Kidney (tissue), 14 donors: ENCODE results near the gene ARFGEF3. TPM values are rescaled to one million over a fixed set of nuclear protein-coding genes. Genes with fewer than 3 reads are reported as not detected.

ENCODE experiments used
- DNase-seq, 5 donors: peaks; one replicate each; pipeline ENCODE4 v3.0.0-alpha.2; 2013 to 2020
- FAIRE-seq: peaks from 2 replicates; lab custom pipeline; 2012; peaks lifted over from hg19 to GRCh38; lab: Jason Lieb, UNC
- H3K27ac ChIP-seq, 2 donors: one replicate each; pipeline ENCODE4 v1.7.0; 2013; ENCODE audit warnings: low read depth in 2 of 2, low read length in 2 of 2, inconsistent platforms in 1 of 2
- H3K27me3 ChIP-seq: one replicate; pipeline ENCODE4 v1.7.1; 2013; ENCODE audit warnings: low read length, inconsistent platforms; ENCODE audit not compliant: control insufficient read depth, insufficient read depth
- H3K36me3 ChIP-seq, 3 donors: one replicate each; pipeline versions ENCODE4 v1.7.0 to v1.7.1; 2013; ENCODE audit warnings: low read length in 3 of 3, control low read depth in 1 of 3, inconsistent platforms in 1 of 3; ENCODE audit not compliant: insufficient read depth in 3 of 3, control insufficient read depth in 2 of 3
- H3K4me1 ChIP-seq, 3 donors: one replicate each; pipeline versions ENCODE4 v1.7.0 to v1.7.1; 2013; ENCODE audit warnings: low read length in 3 of 3, inconsistent platforms in 1 of 3, low read depth in 1 of 3; ENCODE audit not compliant: control insufficient read depth in 2 of 3, insufficient read depth in 2 of 3
- H3K4me3 ChIP-seq, 3 donors: one replicate each; pipeline versions ENCODE4 v1.7.0 to v1.8.1; 2013; ENCODE audit warnings: low read length in 3 of 3, control low read depth in 1 of 3, inconsistent platforms in 1 of 3
- H3K9ac ChIP-seq, 3 donors: one replicate each; pipeline versions ENCODE4 v1.7.0 to v1.7.1; 2013; ENCODE audit warnings: low read length in 3 of 3, control low read depth in 1 of 3, inconsistent platforms in 1 of 3
- H3K9me3 ChIP-seq, 3 donors: one replicate each; pipeline versions ENCODE4 v1.7.0 to v1.7.1; 2013; ENCODE audit warnings: low read length in 3 of 3, control low read depth in 1 of 3, inconsistent platforms in 1 of 3; ENCODE audit not compliant: control insufficient read depth in 2 of 3, insufficient read depth in 1 of 3
- intact Hi-C: fragments of 100-400 bp; cut with DNase I; formaldehyde crosslinking; loops from one replicate; pipeline ENCODE4 v1.11.1; 2022
- polyA plus RNA-seq: library from polyadenylated mRNA; stranded (reverse); fragments of 350-450 nt; fragmentation: Illumina TruSeq; extraction: RNeasy Lipid Tissue Mini Kit (QIAGEN cat#74804); gene quantifications from one replicate; pipeline ENCODE4 v1.2.3, GENCODE V29; 2014; ENCODE audit warnings: low read depth, low replicate concordance; ENCODE audit not compliant: insufficient read depth
- total RNA-seq: library from RNA; stranded (reverse); fragmentation: NEBNext Ultra II Directional; extraction: Animal tissue kit (Norgen Biotek cat#: 25700); gene quantifications from one replicate; pipeline ENCODE4 v1.2.1, GENCODE V29; 2021
- TF ChIP-seq, protein P1 (sequence below): IDR thresholded peaks from 3 replicates; pipeline ENCODE4 v1.5.1; 2012; ENCODE audit warnings: mild to moderate bottlenecking, moderate library complexity, borderline replicate concordance; ENCODE audit not compliant: insufficient read depth; ENCODE audit errors: extremely low read depth
- donor health status: control.
- donor health status: control.
- donor health status: control.
- donor health status: control.
- donor health status: control.
- donor health status: DM: yes; HTN: yes; CAD: no.
- donor health status: Normal renal cell carcinoma (clear cell type).

The ARFGEF3 gene
- total and polyA plus RNA-seq, 2 donors from 2014 or later: 1.2 to 7.8 TPM

DNA sequence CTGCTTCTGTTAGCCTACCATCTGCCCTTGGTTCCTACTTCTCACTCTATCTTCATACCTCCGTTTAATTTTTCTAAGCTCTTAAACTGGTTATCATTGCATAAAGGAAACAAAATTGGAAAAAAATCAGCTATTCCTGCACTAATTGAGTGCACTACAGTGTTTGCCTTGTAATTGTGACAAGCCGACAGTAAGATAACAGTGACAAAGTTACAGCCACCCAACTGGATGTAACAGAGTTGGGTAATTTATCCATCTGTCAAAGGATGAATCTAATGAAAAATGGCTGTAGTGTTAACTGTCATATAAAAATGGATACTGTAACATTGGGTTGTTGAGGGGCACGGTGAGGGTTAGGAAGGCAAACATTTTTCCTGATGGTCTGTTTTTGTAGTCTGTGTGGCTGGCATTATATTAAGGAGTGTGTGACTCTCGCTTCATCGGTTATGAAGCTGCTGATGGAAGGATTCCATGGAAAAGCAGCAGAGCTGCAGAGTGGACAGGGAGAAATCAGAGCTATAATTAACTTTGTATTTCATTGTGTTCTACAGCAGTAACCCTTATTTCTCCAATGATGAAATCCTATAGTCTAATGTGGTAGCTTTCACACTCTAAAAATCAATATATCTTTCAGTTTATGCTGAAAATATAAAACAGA lies 43.8 kb downstream of the ARFGEF3 start:
- no peak overlapping the region for H3K9ac ChIP-seq
- intact Hi-C loops: no loop called here
- H3K27me3 ChIP-seq: no peaks in the 10 kb centered on the region
- no peak overlapping the region for H3K27ac ChIP-seq
- no peaks in the 10 kb centered on the region for H3K36me3 ChIP-seq
- H3K9me3 ChIP-seq: no peaks in the 10 kb centered on the region
- no peaks in the 10 kb centered on the region for H3K4me1 ChIP-seq
- TF ChIP-seq, protein P1, sequence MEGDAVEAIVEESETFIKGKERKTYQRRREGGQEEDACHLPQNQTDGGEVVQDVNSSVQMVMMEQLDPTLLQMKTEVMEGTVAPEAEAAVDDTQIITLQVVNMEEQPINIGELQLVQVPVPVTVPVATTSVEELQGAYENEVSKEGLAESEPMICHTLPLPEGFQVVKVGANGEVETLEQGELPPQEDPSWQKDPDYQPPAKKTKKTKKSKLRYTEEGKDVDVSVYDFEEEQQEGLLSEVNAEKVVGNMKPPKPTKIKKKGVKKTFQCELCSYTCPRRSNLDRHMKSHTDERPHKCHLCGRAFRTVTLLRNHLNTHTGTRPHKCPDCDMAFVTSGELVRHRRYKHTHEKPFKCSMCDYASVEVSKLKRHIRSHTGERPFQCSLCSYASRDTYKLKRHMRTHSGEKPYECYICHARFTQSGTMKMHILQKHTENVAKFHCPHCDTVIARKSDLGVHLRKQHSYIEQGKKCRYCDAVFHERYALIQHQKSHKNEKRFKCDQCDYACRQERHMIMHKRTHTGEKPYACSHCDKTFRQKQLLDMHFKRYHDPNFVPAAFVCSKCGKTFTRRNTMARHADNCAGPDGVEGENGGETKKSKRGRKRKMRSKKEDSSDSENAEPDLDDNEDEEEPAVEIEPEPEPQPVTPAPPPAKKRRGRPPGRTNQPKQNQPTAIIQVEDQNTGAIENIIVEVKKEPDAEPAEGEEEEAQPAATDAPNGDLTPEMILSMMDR: no peak
- DNase-seq (no peak), FAIRE-seq (no peak)
- H3K4me3 ChIP-seq: no peak overlapping the region

DNA sequence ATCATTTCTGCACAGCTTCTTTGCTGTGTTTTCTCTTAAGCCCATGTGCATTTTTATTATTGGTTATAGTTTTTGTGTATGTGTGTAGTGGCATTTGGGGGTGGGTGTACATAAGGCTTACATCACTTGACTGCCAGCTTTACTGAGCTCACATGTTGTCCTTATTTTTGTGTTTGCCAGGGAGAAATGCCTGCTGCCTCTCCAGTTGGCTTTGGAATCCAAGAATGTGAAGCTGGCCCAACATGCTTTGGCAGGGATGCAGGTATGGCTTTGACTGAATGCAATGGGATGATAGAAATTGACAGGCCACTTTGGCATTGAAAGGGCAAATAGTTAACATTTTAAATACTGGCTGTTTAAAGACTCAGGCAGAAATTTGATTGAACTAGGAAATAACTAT lies 45.1 kb downstream of the ARFGEF3 start:
- TF ChIP-seq, protein P1: no peak
- DNase-seq: no peak
- no peak for FAIRE-seq
- Histone ChIP-seq H3K9me3 (no peaks in the 10 kb centered on the region), H3K4me1 (no peaks in the 10 kb centered on the region), H3K27ac (no peak overlapping the region), H3K27me3 (no peaks in the 10 kb centered on the region), H3K9ac (no peak overlapping the region), H3K4me3 (no peak overlapping the region), H3K36me3 (no peaks in the 10 kb centered on the region)
- intact Hi-C loops: no loop called here

DNA sequence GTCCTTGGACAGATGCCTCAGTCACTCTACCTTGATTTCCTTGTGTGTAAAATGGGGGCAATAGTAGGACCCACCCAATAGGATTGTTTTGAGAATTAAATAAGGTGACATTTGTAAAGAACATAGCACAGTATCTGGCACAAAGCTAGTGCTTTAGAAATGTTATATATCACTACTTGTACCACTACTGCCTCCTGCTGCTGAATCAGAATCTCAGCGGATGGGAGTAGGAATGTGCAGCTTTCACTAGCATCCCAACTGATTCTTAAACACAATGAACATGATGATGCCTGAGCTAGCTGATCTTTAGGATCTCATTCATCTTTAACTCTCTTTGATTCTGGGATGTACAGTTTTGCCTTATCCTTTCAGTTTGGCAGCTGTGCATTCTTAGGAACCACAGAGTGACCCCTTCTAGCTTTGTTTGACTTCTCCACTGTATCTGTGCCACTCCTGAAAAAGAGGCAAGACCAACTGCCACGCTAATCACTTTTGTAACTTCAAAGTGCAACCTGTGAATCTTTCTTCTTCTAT lies 49.4 kb downstream of the ARFGEF3 start:
- no peak overlapping the region for H3K27ac ChIP-seq

More for the DNA sequence above, 49.4 kb downstream of the ARFGEF3 start:
- FAIRE-seq (no peak), DNase-seq (no peak)
- no peaks in the 10 kb centered on the region for H3K4me1 ChIP-seq
- no peaks in the 10 kb centered on the region for H3K9me3 ChIP-seq
- no peaks in the 10 kb centered on the region for H3K36me3 ChIP-seq
- no peak overlapping the region for H3K9ac ChIP-seq
- intact Hi-C loops: no loop called here
- no peak overlapping the region for H3K4me3 ChIP-seq
- H3K27me3 ChIP-seq: no peaks in the 10 kb centered on the region
- TF ChIP-seq, protein P1: no peak
